Esophagus muscularis mucosa (tissue), 4 donors: ENCODE data around the gene STARD5.

Experiments
- EP300 ChIP-seq: sonication (generic); formaldehyde crosslinking; IDR thresholded peaks from one replicate; pipeline ENCODE4 v1.6.1; 2017; ENCODE audit warnings: antibody characterized with exemption
- POLR2A ChIP-seq: fragments of 450-650 bp; IDR thresholded peaks from one replicate; pipeline ENCODE4 v1.6.1; 2017; ENCODE audit warnings: antibody characterized with exemption, moderate library complexity, mild to moderate bottlenecking, low read depth
- POLR2AphosphoS5 ChIP-seq, 2 donors: sonication (generic); formaldehyde crosslinking; IDR thresholded peaks; one replicate each; pipeline ENCODE4 v1.6.1; 2017; ENCODE audit warnings: antibody characterized with exemption in 2 of 2
- TF ChIP-seq, protein P1 (sequence below), 3 experiments: fragments of 200-600 bp in 2 of 3; fragments of 450-650 bp in 1 of 3; sonication (generic) in 2 of 3; IDR thresholded peaks; one replicate each; pipeline ENCODE4 v1.5.1; 2017 to 2019; ENCODE audit warnings: antibody characterized with exemption in 3 of 3, mild to moderate bottlenecking in 2 of 3, moderate library complexity in 1 of 3

DNA sequence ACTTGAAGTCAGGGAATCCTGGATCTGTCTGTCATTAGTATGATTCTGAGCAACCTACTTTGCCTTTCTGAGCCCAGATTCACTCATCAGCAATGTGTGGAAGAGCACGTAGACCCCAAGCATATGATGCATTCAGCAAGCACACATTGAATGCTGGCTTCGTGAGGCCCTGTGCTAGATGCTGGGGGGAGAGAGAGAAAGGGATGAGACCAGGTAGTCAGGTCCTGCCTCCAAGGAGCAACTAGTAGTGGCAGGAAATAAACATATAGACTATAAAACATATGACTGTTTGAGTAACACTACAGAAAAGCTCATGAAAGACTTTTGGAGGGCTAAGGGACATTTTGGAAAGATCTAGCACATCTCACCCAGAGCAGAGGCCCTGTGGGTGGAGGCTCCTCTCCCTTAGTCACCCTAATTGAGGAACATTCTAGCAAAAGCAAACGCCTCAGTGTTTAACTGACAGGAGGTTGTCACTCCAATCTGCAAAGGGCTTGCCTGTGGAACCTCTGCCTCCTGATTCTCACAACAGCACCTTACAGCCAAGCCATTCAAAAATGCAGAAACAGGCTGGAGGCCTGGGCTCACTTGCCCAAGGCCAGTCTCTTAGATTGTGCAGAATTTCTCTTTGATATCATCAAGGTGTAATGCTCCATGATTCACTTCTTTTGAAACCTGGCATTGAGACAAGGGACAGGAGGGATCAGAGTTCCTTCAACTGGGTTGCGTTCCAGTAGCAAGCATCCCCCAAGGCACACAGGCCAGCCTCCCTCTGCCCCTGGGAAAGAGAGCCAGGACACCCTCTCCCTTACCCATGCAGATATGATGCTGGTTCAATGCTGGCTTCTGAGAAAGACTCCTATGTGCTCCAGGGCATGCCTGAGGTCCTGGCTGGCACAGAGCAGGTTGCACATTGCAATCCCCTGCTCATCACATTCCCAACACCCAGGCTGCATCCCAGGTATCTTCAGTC is 26.1 kb downstream of the STARD5 start:
- TF ChIP-seq, protein P1, sequence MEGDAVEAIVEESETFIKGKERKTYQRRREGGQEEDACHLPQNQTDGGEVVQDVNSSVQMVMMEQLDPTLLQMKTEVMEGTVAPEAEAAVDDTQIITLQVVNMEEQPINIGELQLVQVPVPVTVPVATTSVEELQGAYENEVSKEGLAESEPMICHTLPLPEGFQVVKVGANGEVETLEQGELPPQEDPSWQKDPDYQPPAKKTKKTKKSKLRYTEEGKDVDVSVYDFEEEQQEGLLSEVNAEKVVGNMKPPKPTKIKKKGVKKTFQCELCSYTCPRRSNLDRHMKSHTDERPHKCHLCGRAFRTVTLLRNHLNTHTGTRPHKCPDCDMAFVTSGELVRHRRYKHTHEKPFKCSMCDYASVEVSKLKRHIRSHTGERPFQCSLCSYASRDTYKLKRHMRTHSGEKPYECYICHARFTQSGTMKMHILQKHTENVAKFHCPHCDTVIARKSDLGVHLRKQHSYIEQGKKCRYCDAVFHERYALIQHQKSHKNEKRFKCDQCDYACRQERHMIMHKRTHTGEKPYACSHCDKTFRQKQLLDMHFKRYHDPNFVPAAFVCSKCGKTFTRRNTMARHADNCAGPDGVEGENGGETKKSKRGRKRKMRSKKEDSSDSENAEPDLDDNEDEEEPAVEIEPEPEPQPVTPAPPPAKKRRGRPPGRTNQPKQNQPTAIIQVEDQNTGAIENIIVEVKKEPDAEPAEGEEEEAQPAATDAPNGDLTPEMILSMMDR (IDR thresholded peaks at IDR 0.05): no peak
- TF ChIP-seq POLR2AphosphoS5 (IDR thresholded peaks at IDR 0.05) (no peak), EP300 (no peak), POLR2A (no peak)
